Mononuclear cell (primary cell): ENCODE measurements around the gene AFF3. TPM values are rescaled to one million over a fixed set of nuclear protein-coding genes. Genes with fewer than 3 reads are reported as not detected.
"Not testable (repeated sequence)": the region's sequence is repeated elsewhere in the genome, so short reads cannot be mapped to it uniquely, and the experiment has no call there.

Experiments
- H3K27me3 ChIP-seq: 2 replicates; pipeline ENCODE4 v1.6.0; 2011; ENCODE audit warnings: low read length, control low read depth; ENCODE audit not compliant: insufficient read depth
- H3K4me1 ChIP-seq: 2 replicates; pipeline ENCODE4 v1.5.1; 2011; ENCODE audit warnings: mild to moderate bottlenecking, low read length, control low read depth; ENCODE audit not compliant: insufficient read depth
- H3K4me3 ChIP-seq: 2 replicates; pipeline ENCODE4 v1.5.1; 2011; ENCODE audit warnings: mild to moderate bottlenecking, low read length, moderate library complexity
- H3K9me3 ChIP-seq: 2 replicates; pipeline ENCODE4 v1.5.1; 2011; ENCODE audit warnings: low read depth, mild to moderate bottlenecking, control low read depth, low read length
- total RNA-seq: library from RNA; depleted of rRNA; stranded (reverse); fragments of >200 nt; gene quantifications from one replicate; pipeline ENCODE4 v1.2.3, GENCODE V29; 2012

The AFF3 gene
- total RNA-seq, 1 donor = 21.9 TPM

GRCh38 chr2:100136310-100136709 lies 6.1 kb downstream of the AFF3 start:
- no peaks in the 10 kb centered on the region for H3K27me3 ChIP-seq
- H3K4me1 ChIP-seq = peaks cover 43% of the 10 kb centered on the region
- H3K9me3 ChIP-seq = no peaks in the 10 kb centered on the region
- H3K4me3 ChIP-seq = no peak overlapping the region

GRCh38 chr2:100135415-100135814 lies 7.0 kb downstream of the AFF3 start:
- peaks cover 44% of the 10 kb centered on the region for H3K4me1 ChIP-seq
- no peaks in the 10 kb centered on the region for H3K27me3 ChIP-seq
- H3K4me3 ChIP-seq = no peak overlapping the region
- no peaks in the 10 kb centered on the region for H3K9me3 ChIP-seq

- H3K4me3 ChIP-seq = no peak overlapping the region
- H3K9me3 ChIP-seq = no peaks in the 10 kb centered on the region
Observed at GRCh38 chr2:100130595-100131391, 11.6 kb downstream of the AFF3 start.

GRCh38 chr2:100126897-100127401 lies 15.4 kb downstream of the AFF3 start:
- Histone ChIP-seq H3K27me3 (no peaks in the 10 kb centered on the region), H3K9me3 (no peaks in the 10 kb centered on the region), H3K4me3 (no peak overlapping the region), H3K4me1 (peaks cover 4% of the 10 kb centered on the region)

More at GRCh38 chr2:100130595-100131391, 11.6 kb downstream of the AFF3 start:
- Histone ChIP-seq H3K4me1 (peaks cover 15% of the 10 kb centered on the region), H3K27me3 (no peaks in the 10 kb centered on the region)

GRCh38 chr2:100126201-100126600 lies 16.2 kb downstream of the AFF3 start:
- Histone ChIP-seq H3K27me3 (no peaks in the 10 kb centered on the region), H3K9me3 (no peaks in the 10 kb centered on the region), H3K4me1 (peaks cover under 1% of the 10 kb centered on the region), H3K4me3 (no peak overlapping the region)

GRCh38 chr2:100125626-100126025 lies 16.8 kb downstream of the AFF3 start:
- Histone ChIP-seq H3K4me1 (no peaks in the 10 kb centered on the region), H3K27me3 (no peaks in the 10 kb centered on the region), H3K4me3 (no peak overlapping the region), H3K9me3 (no peaks in the 10 kb centered on the region)

GRCh38 chr2:100124761-100125160 lies 17.6 kb downstream of the AFF3 start:
- Histone ChIP-seq H3K4me3 (no peak overlapping the region), H3K9me3 (no peaks in the 10 kb centered on the region), H3K27me3 (no peaks in the 10 kb centered on the region), H3K4me1 (no peaks in the 10 kb centered on the region)

GRCh38 chr2:100121124-100121718 lies 21.2 kb downstream of the AFF3 start:
- Histone ChIP-seq H3K27me3 (no peaks in the 10 kb centered on the region), H3K4me1 (no peaks in the 10 kb centered on the region), H3K4me3 (no peak overlapping the region), H3K9me3 (peaks cover 7% of the 10 kb centered on the region)

- Histone ChIP-seq H3K4me3 (no peak overlapping the region), H3K27me3 (no peaks in the 10 kb centered on the region), H3K9me3 (peaks cover 7% of the 10 kb centered on the region), H3K4me1 (peaks cover 13% of the 10 kb centered on the region)
Observed at GRCh38 chr2:100119235-100119634, 23.2 kb downstream of the AFF3 start.

GRCh38 chr2:100113990-100114433 lies 28.4 kb downstream of the AFF3 start:
- Histone ChIP-seq H3K9me3 (peaks cover 7% of the 10 kb centered on the region), H3K4me3 (no peak overlapping the region), H3K4me1 (peaks cover 54% of the 10 kb centered on the region), H3K27me3 (no peaks in the 10 kb centered on the region)

GRCh38 chr2:100110614-100111000 lies 31.8 kb downstream of the AFF3 start:
- Histone ChIP-seq H3K4me3 (no peak overlapping the region), H3K9me3 (no peaks in the 10 kb centered on the region), H3K4me1 (peaks cover 58% of the 10 kb centered on the region), H3K27me3 (peaks cover 9% of the 10 kb centered on the region)

- H3K9me3 ChIP-seq = no peaks in the 10 kb centered on the region
- H3K27me3 ChIP-seq = peaks cover 13% of the 10 kb centered on the region
- peaks cover 59% of the 10 kb centered on the region for H3K4me1 ChIP-seq
- no peak overlapping the region for H3K4me3 ChIP-seq
Observed at GRCh38 chr2:100109986-100110613, 32.3 kb downstream of the AFF3 start.

- not testable (repeated sequence) for H3K4me3 ChIP-seq, H3K9me3 ChIP-seq
- Histone ChIP-seq H3K27me3 (peaks cover 13% of the 10 kb centered on the region), H3K4me1 (peaks cover 45% of the 10 kb centered on the region)
Observed at GRCh38 chr2:100108648-100109020, 33.8 kb downstream of the AFF3 start.

- peaks cover 13% of the 10 kb centered on the region for H3K27me3 ChIP-seq
- H3K9me3 ChIP-seq = no peaks in the 10 kb centered on the region
- H3K4me3 ChIP-seq = no peak overlapping the region
- peaks cover 41% of the 10 kb centered on the region for H3K4me1 ChIP-seq
Observed at GRCh38 chr2:100107906-100108647, 34.3 kb downstream of the AFF3 start.

- Histone ChIP-seq H3K9me3 (no peaks in the 10 kb centered on the region), H3K4me3 (no peak overlapping the region), H3K27me3 (peaks cover 13% of the 10 kb centered on the region), H3K4me1 (peaks cover 36% of the 10 kb centered on the region)
Observed at GRCh38 chr2:100107440-100107839, 35.0 kb downstream of the AFF3 start.
